GM12873 (cell line): ENCODE measurements around the gene LYPD8.

Experiments
- CTCF ChIP-seq: IDR thresholded peaks from 2 replicates; pipeline ENCODE4 v1.5.1; 2012; ENCODE audit warnings: low read depth, mild to moderate bottlenecking, moderate library complexity, low read length, control low read depth; ENCODE audit not compliant: insufficient read depth; ENCODE audit errors: missing control alignments

Gene LYPD8, protein sequence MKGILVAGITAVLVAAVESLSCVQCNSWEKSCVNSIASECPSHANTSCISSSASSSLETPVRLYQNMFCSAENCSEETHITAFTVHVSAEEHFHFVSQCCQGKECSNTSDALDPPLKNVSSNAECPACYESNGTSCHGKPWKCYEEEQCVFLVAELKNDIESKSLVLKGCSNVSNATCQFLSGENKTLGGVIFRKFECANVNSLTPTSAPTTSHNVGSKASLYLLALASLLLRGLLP

GRCh38 chr1:248755517-248755916 lies at the start of gene LYPD8:
TSS of gene LYPD8 (minus strand) at chr1:248755759. CDS start at chr1:248751081, 4,678 bp downstream.
- TF ChIP-seq CTCF: no peak

- TF ChIP-seq CTCF: no peak
These were observed 49.5 kb upstream of the LYPD8 start for GRCh38 chr1:248804771-248805681.

- TF ChIP-seq CTCF: no peak
These were observed 46.9 kb upstream of the LYPD8 start for GRCh38 chr1:248802454-248802853.

GRCh38 chr1:248800459-248800858 lies 44.9 kb upstream of the LYPD8 start:
- no peak for TF ChIP-seq CTCF

- no peak for TF ChIP-seq CTCF
These were observed 43.2 kb upstream of the LYPD8 start for GRCh38 chr1:248798791-248799190.

DNA sequence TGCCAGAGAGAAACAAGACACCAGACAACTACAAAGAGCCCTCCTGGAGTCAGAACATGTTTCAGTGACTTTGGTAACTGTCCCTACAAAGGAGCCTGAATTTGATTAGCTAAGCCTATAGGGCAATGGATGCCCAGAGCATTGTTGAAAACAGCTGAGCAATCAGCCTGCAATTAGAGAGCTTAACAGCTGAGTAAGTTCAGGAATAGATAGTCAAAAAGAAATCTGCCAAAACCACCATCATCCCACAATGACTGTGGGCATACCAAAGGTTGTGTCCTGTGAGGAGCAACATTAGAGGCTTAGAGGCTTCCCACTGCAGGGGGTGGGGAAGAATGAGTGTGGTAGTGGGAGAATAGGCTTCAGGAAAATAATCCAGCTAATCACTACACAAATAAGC lies 38.0 kb upstream of the LYPD8 start:
- no peak for TF ChIP-seq CTCF

- no peak for TF ChIP-seq CTCF
These were observed 36.8 kb upstream of the LYPD8 start for GRCh38 chr1:248792342-248792741.
